GM21360 (cell line): ENCODE measurements around the gene DIS3L2.
"Not testable (repeated sequence)": the region's sequence is repeated elsewhere in the genome, so short reads cannot be mapped to it uniquely, and the experiment has no call there.

Experiments used
- ATAC-seq: cut with Tn5 transposase; IDR thresholded peaks from one replicate; pipeline ENCODE4 v1.9.1; 2021; ENCODE audit warnings: mild to moderate bottlenecking, moderate library complexity; ENCODE audit not compliant: unreplicated experiment

DIS3L2 gene

GRCh38 chr2:232381204-232382031, 419.9 kb downstream of the DIS3L2 start:
- ATAC-seq: not testable (repeated sequence)

- no peak for ATAC-seq
Measured at GRCh38 chr2:232382331-232383225, 421.1 kb downstream of the DIS3L2 start.

DNA sequence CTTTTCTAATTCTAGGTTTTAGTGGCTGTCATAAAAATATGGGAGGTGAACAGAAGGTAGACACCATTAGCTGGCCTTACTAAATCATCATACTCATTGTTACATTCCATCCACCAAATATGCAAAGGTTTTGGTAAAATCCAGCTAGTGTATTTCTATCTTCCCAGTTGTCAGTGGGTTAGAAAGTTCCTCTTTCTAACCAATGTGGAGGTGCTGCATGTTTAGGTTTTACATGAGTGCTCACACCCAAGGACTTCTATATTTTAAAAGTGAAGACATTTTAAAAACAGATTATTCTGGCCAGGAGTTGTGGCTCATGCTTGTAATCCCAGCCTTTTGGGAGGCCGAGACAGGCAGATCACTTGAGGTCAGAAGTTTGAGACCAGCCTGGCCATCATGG, 423.0 kb downstream of the DIS3L2 start:
- no peak for ATAC-seq

GRCh38 chr2:232385058-232385457, 423.5 kb downstream of the DIS3L2 start:
- ATAC-seq: not testable (repeated sequence)

- no peak for ATAC-seq
Measured at GRCh38 chr2:232385660-232386489, 424.4 kb downstream of the DIS3L2 start.

- ATAC-seq: no peak
Measured at GRCh38 chr2:232386490-232386739, 424.9 kb downstream of the DIS3L2 start.
